PC-9 (cell line): Measurements from ENCODE around the gene MACROD2.

Source experiments
- EZH2 ChIP-seq: fragments of 200-600 bp; sonication (generic); IDR thresholded peaks from 2 replicates; pipeline ENCODE4 v1.8.0; 2017; ENCODE audit warnings: antibody characterized with exemption, low read depth
- TF ChIP-seq, protein P1 (sequence below): fragments of 200-600 bp; sonication (generic); conservative IDR thresholded peaks from 2 replicates; pipeline ENCODE4 v1.6.1; 2017; ENCODE audit warnings: mixed run types, antibody characterized with exemption, mild to moderate bottlenecking, moderate library complexity

DNA sequence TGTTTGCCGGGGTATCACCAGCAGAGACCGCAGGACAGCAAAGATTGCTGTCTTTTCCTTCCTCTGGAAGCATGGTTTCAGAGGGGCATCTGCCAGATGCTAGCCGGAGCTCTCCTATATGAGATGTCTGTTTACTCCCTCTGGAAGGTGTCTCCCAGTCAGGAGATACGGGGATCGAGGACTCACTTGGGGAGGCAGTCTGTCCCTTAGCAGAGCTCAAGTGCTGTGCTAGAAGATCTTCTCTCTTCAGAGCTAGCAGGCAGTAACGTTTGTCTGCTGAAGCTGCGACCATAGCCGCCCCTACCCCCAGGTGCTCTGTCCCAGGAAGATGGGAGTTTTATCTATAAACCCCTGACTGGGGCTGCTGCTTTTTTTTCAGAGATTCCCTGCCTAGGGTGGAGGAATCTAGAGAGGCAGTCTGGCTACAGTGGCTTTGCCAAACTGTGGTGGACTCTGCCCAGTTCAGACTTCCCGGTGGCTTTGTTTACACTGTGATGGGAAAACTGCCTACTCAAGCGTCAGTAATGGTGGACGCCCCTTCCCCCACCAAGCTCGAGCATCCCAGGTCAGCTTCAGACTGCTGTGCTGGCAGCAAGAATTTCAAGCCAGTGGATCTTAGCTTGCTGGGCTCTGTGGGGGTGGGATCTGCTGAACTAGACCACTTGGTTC is 475.0 kb downstream of the MACROD2 start:
- TF ChIP-seq, protein P1, sequence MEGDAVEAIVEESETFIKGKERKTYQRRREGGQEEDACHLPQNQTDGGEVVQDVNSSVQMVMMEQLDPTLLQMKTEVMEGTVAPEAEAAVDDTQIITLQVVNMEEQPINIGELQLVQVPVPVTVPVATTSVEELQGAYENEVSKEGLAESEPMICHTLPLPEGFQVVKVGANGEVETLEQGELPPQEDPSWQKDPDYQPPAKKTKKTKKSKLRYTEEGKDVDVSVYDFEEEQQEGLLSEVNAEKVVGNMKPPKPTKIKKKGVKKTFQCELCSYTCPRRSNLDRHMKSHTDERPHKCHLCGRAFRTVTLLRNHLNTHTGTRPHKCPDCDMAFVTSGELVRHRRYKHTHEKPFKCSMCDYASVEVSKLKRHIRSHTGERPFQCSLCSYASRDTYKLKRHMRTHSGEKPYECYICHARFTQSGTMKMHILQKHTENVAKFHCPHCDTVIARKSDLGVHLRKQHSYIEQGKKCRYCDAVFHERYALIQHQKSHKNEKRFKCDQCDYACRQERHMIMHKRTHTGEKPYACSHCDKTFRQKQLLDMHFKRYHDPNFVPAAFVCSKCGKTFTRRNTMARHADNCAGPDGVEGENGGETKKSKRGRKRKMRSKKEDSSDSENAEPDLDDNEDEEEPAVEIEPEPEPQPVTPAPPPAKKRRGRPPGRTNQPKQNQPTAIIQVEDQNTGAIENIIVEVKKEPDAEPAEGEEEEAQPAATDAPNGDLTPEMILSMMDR, result no peak
- no peak for TF ChIP-seq EZH2
